Activated T-cell treated with anti-CD3 and anti-CD28 coated beads, Interleukin-2, amount 50 U/mL, for 24 hours (primary cell): ENCODE measurements around the gene TWSG1.
"Not testable (repeated sequence)": the region's sequence is repeated elsewhere in the genome, so short reads cannot be mapped to it uniquely, and the experiment has no call there.

Source experiments
- DNase-seq: peaks from one replicate; pipeline ENCODE4 v3.0.0-alpha.2; 2020
- H3K27ac Mint-ChIP-seq: 2 replicates; pipeline ENCODE4 v1.8.0; 2020; ENCODE audit warnings: mild to moderate bottlenecking, mixed read lengths
- H3K27me3 Mint-ChIP-seq: 2 replicates; pipeline ENCODE4 v1.8.0; 2020; ENCODE audit warnings: mixed read lengths
- H3K36me3 Mint-ChIP-seq: 2 replicates; pipeline ENCODE4 v1.8.0; 2020; ENCODE audit warnings: low read depth, mixed read lengths
- H3K4me1 Mint-ChIP-seq: 2 replicates; pipeline ENCODE4 v1.8.0; 2020; ENCODE audit warnings: low read depth, mixed read lengths
- H3K4me3 Mint-ChIP-seq: 2 replicates; pipeline ENCODE4 v1.8.0; 2020; ENCODE audit warnings: mild to moderate bottlenecking, moderate library complexity, mixed read lengths
- H3K9me3 Mint-ChIP-seq: 2 replicates; pipeline ENCODE4 v1.8.0; 2020; ENCODE audit warnings: mixed read lengths

Gene TWSG1

GRCh38 chr18:9387891-9388290 lies 53.3 kb downstream of the TWSG1 start:
- no peak overlapping the region for H3K4me3 Mint-ChIP-seq
- H3K4me1 Mint-ChIP-seq: no peaks in the 10 kb centered on the region
- H3K36me3 Mint-ChIP-seq: peaks cover 21% of the 10 kb centered on the region
- H3K9me3 Mint-ChIP-seq: peaks cover 10% of the 10 kb centered on the region
- no peak for DNase-seq
- H3K27ac Mint-ChIP-seq: no peak overlapping the region
- no peaks in the 10 kb centered on the region for H3K27me3 Mint-ChIP-seq

GRCh38 chr18:9389706-9390105 lies 55.1 kb downstream of the TWSG1 start:
- H3K4me3 Mint-ChIP-seq: no peak overlapping the region
- no peak for DNase-seq
- no peak overlapping the region for H3K27ac Mint-ChIP-seq
- peaks cover 10% of the 10 kb centered on the region for H3K9me3 Mint-ChIP-seq
- peaks cover 21% of the 10 kb centered on the region for H3K36me3 Mint-ChIP-seq
- H3K27me3 Mint-ChIP-seq: no peaks in the 10 kb centered on the region
- H3K4me1 Mint-ChIP-seq: no peaks in the 10 kb centered on the region

- H3K4me1 Mint-ChIP-seq: no peaks in the 10 kb centered on the region
- no peak overlapping the region for H3K4me3 Mint-ChIP-seq
- no peaks in the 10 kb centered on the region for H3K27me3 Mint-ChIP-seq
- H3K36me3 Mint-ChIP-seq: peaks cover 36% of the 10 kb centered on the region
- DNase-seq: no peak
- H3K27ac Mint-ChIP-seq: no peak overlapping the region
- peaks cover 10% of the 10 kb centered on the region for H3K9me3 Mint-ChIP-seq
Measured at GRCh38 chr18:9392726-9393125, 58.2 kb downstream of the TWSG1 start.

GRCh38 chr18:9394046-9394445 lies 59.5 kb downstream of the TWSG1 start:
- Mint-ChIP-seq H3K27me3 (no peaks in the 10 kb centered on the region), H3K36me3 (peaks cover 36% of the 10 kb centered on the region), H3K27ac (no peak overlapping the region), H3K4me3 (no peak overlapping the region), H3K9me3 (peaks cover 10% of the 10 kb centered on the region), H3K4me1 (no peaks in the 10 kb centered on the region)
- no peak for DNase-seq

- no peak for DNase-seq
- Mint-ChIP-seq H3K27me3 (no peaks in the 10 kb centered on the region), H3K36me3 (peaks cover 21% of the 10 kb centered on the region), H3K4me3 (no peak overlapping the region), H3K9me3 (no peaks in the 10 kb centered on the region), H3K27ac (no peak overlapping the region), H3K4me1 (peaks cover 7% of the 10 kb centered on the region)
Measured at GRCh38 chr18:9400197-9400596, 65.6 kb downstream of the TWSG1 start.

GRCh38 chr18:9401176-9401575 lies 66.6 kb downstream of the TWSG1 start:
- no peak overlapping the region for H3K4me3 Mint-ChIP-seq
- H3K36me3 Mint-ChIP-seq: peaks cover 17% of the 10 kb centered on the region
- H3K9me3 Mint-ChIP-seq: no peaks in the 10 kb centered on the region
- H3K4me1 Mint-ChIP-seq: peaks cover 7% of the 10 kb centered on the region
- peaks cover 5% of the 10 kb centered on the region for H3K27me3 Mint-ChIP-seq
- no peak for DNase-seq
- no peak overlapping the region for H3K27ac Mint-ChIP-seq

- not testable (repeated sequence) for H3K36me3 Mint-ChIP-seq, H3K9me3 Mint-ChIP-seq, H3K4me3 Mint-ChIP-seq, H3K4me1 Mint-ChIP-seq, H3K27ac Mint-ChIP-seq, DNase-seq, H3K27me3 Mint-ChIP-seq
Measured at GRCh38 chr18:9402358-9403007, 67.9 kb downstream of the TWSG1 start.

- Mint-ChIP-seq H3K4me3 (peak overlapping the region; percentile 54), H3K9me3 (no peaks in the 10 kb centered on the region), H3K36me3 (peaks cover 6% of the 10 kb centered on the region), H3K4me1 (peaks cover 7% of the 10 kb centered on the region), H3K27me3 (peaks cover 6% of the 10 kb centered on the region), H3K27ac (peak overlapping the region; percentile 76)
- DNase-seq: no peak
Measured at GRCh38 chr18:9403795-9404564, 69.4 kb downstream of the TWSG1 start.

GRCh38 chr18:9404565-9405060 lies 70.0 kb downstream of the TWSG1 start:
- H3K9me3 Mint-ChIP-seq: no peaks in the 10 kb centered on the region
- H3K27me3 Mint-ChIP-seq: peaks cover 6% of the 10 kb centered on the region
- peak; percentile 46 for DNase-seq
- H3K36me3 Mint-ChIP-seq: peaks cover 5% of the 10 kb centered on the region
- H3K4me3 Mint-ChIP-seq: peak overlapping the region; percentile 54
- H3K4me1 Mint-ChIP-seq: peaks cover 7% of the 10 kb centered on the region
- peak overlapping the region; percentile 76 for H3K27ac Mint-ChIP-seq

GRCh38 chr18:9405130-9405529 lies 70.6 kb downstream of the TWSG1 start:
- Mint-ChIP-seq H3K9me3 (no peaks in the 10 kb centered on the region), H3K4me1 (peaks cover 7% of the 10 kb centered on the region), H3K36me3 (peaks cover 3% of the 10 kb centered on the region), H3K4me3 (peak overlapping the region; percentile 54), H3K27ac (no peak overlapping the region), H3K27me3 (peaks cover 6% of the 10 kb centered on the region)
- DNase-seq: no peak

- no peak overlapping the region for H3K4me3 Mint-ChIP-seq
- peaks cover 3% of the 10 kb centered on the region for H3K36me3 Mint-ChIP-seq
- DNase-seq: no peak
- H3K27me3 Mint-ChIP-seq: peaks cover 6% of the 10 kb centered on the region
- H3K27ac Mint-ChIP-seq: no peak overlapping the region
- H3K9me3 Mint-ChIP-seq: no peaks in the 10 kb centered on the region
- peaks cover 7% of the 10 kb centered on the region for H3K4me1 Mint-ChIP-seq
Measured at GRCh38 chr18:9405977-9406376, 71.4 kb downstream of the TWSG1 start.

- DNase-seq: no peak
- Mint-ChIP-seq H3K4me3 (no peak overlapping the region), H3K36me3 (no peaks in the 10 kb centered on the region), H3K27ac (no peak overlapping the region), H3K9me3 (no peaks in the 10 kb centered on the region), H3K27me3 (peaks cover 6% of the 10 kb centered on the region), H3K4me1 (no peaks in the 10 kb centered on the region)
Measured at GRCh38 chr18:9410515-9410914, 75.9 kb downstream of the TWSG1 start.

GRCh38 chr18:9413576-9413975 lies 79.0 kb downstream of the TWSG1 start:
- Mint-ChIP-seq H3K27me3 (no peaks in the 10 kb centered on the region), H3K9me3 (no peaks in the 10 kb centered on the region)
- DNase-seq: no peak

GRCh38 chr18:9416563-9417072 lies 82.0 kb downstream of the TWSG1 start:
- H3K4me3 Mint-ChIP-seq: no peak overlapping the region
- H3K9me3 Mint-ChIP-seq: no peaks in the 10 kb centered on the region
- H3K4me1 Mint-ChIP-seq: no peaks in the 10 kb centered on the region
- H3K27ac Mint-ChIP-seq: no peak overlapping the region
- no peaks in the 10 kb centered on the region for H3K27me3 Mint-ChIP-seq
- DNase-seq: no peak
- H3K36me3 Mint-ChIP-seq: no peaks in the 10 kb centered on the region

More at GRCh38 chr18:9413576-9413975, 79.0 kb downstream of the TWSG1 start:
- H3K36me3 Mint-ChIP-seq: no peaks in the 10 kb centered on the region
- H3K4me1 Mint-ChIP-seq: no peaks in the 10 kb centered on the region
- H3K27ac Mint-ChIP-seq: no peak overlapping the region
- H3K4me3 Mint-ChIP-seq: no peak overlapping the region
